ENCODE data around the gene LRRC51. TPM values are rescaled to one million over a fixed set of nuclear protein-coding genes. Genes with fewer than 3 reads are reported as not detected.

LRRC51 gene
- total and polyA plus RNA-seq, 2 of the 8 experiments (the other 6 are each of a cell fraction or from before 2014, with no cell fraction given): 7.7 to 7.9 TPM

DNA sequence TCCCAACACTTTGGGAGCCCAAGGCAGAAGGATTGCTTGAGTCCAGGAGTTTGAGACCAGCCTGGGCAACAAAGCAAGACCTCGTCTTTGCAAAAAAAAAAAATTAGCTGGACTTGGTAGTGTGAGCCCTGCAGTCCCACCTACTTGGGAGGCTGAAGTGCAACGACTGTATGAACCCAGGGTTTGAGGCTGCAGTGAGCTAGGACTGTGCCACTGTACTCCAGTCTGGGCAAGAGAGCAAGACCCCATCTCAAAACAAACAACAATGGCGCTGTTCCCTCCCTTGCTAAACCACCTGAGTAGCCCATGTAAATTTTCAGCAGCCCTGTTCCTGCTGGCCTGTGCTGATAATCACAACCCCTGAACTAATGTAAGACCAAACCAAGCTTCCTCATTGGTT, 19.4 kb downstream of the LRRC51 start (continued):
- TF ChIP-seq, protein P1, sequence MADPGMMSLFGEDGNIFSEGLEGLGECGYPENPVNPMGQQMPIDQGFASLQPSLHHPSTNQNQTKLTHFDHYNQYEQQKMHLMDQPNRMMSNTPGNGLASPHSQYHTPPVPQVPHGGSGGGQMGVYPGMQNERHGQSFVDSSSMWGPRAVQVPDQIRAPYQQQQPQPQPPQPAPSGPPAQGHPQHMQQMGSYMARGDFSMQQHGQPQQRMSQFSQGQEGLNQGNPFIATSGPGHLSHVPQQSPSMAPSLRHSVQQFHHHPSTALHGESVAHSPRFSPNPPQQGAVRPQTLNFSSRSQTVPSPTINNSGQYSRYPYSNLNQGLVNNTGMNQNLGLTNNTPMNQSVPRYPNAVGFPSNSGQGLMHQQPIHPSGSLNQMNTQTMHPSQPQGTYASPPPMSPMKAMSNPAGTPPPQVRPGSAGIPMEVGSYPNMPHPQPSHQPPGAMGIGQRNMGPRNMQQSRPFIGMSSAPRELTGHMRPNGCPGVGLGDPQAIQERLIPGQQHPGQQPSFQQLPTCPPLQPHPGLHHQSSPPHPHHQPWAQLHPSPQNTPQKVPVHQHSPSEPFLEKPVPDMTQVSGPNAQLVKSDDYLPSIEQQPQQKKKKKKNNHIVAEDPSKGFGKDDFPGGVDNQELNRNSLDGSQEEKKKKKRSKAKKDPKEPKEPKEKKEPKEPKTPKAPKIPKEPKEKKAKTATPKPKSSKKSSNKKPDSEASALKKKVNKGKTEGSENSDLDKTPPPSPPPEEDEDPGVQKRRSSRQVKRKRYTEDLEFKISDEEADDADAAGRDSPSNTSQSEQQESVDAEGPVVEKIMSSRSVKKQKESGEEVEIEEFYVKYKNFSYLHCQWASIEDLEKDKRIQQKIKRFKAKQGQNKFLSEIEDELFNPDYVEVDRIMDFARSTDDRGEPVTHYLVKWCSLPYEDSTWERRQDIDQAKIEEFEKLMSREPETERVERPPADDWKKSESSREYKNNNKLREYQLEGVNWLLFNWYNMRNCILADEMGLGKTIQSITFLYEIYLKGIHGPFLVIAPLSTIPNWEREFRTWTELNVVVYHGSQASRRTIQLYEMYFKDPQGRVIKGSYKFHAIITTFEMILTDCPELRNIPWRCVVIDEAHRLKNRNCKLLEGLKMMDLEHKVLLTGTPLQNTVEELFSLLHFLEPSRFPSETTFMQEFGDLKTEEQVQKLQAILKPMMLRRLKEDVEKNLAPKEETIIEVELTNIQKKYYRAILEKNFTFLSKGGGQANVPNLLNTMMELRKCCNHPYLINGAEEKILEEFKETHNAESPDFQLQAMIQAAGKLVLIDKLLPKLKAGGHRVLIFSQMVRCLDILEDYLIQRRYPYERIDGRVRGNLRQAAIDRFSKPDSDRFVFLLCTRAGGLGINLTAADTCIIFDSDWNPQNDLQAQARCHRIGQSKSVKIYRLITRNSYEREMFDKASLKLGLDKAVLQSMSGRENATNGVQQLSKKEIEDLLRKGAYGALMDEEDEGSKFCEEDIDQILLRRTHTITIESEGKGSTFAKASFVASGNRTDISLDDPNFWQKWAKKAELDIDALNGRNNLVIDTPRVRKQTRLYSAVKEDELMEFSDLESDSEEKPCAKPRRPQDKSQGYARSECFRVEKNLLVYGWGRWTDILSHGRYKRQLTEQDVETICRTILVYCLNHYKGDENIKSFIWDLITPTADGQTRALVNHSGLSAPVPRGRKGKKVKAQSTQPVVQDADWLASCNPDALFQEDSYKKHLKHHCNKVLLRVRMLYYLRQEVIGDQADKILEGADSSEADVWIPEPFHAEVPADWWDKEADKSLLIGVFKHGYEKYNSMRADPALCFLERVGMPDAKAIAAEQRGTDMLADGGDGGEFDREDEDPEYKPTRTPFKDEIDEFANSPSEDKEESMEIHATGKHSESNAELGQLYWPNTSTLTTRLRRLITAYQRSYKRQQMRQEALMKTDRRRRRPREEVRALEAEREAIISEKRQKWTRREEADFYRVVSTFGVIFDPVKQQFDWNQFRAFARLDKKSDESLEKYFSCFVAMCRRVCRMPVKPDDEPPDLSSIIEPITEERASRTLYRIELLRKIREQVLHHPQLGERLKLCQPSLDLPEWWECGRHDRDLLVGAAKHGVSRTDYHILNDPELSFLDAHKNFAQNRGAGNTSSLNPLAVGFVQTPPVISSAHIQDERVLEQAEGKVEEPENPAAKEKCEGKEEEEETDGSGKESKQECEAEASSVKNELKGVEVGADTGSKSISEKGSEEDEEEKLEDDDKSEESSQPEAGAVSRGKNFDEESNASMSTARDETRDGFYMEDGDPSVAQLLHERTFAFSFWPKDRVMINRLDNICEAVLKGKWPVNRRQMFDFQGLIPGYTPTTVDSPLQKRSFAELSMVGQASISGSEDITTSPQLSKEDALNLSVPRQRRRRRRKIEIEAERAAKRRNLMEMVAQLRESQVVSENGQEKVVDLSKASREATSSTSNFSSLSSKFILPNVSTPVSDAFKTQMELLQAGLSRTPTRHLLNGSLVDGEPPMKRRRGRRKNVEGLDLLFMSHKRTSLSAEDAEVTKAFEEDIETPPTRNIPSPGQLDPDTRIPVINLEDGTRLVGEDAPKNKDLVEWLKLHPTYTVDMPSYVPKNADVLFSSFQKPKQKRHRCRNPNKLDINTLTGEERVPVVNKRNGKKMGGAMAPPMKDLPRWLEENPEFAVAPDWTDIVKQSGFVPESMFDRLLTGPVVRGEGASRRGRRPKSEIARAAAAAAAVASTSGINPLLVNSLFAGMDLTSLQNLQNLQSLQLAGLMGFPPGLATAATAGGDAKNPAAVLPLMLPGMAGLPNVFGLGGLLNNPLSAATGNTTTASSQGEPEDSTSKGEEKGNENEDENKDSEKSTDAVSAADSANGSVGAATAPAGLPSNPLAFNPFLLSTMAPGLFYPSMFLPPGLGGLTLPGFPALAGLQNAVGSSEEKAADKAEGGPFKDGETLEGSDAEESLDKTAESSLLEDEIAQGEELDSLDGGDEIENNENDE (IDR thresholded peaks at IDR 0.05; ENCODE audit: insufficient replicate concordance, low read length): no peak
